Omental fat pad (tissue), 4 donors: Measurements from ENCODE around the gene IFITM5. TPM values are rescaled to one million over a fixed set of nuclear protein-coding genes. Genes with fewer than 3 reads are reported as not detected.
A peak's percentile ranks its signal among the peaks of the same experiment; 100 is the strongest.

Source experiments
- ATAC-seq: fragments of 150-250 bp; one replicate; pipeline ENCODE4 v1.9.1; 2016; ENCODE audit warnings: mild to moderate bottlenecking, moderate library complexity; ENCODE audit not compliant: low FRiP score
- DNase-seq: peaks from one replicate; pipeline ENCODE4 v3.0.0-alpha.2; 2019; ENCODE audit warnings: low spot score
- total RNA-seq, 4 donors: library from RNA; depleted of rRNA; stranded (reverse); fragments of >200 nt; gene quantifications; one replicate each; pipeline ENCODE4 v1.1.0, GENCODE V29; 2016
- TF ChIP-seq, protein P1 (sequence below), 3 donors: fragments of 450-650 bp; IDR thresholded peaks; one replicate each; pipeline ENCODE4 v1.5.1; 2016 to 2017; ENCODE audit warnings: antibody characterized with exemption in 3 of 3, mild to moderate bottlenecking in 3 of 3, moderate library complexity in 2 of 3

IFITM5 gene
- total RNA-seq, 4 donors from 2014 or later: not detected

DNA sequence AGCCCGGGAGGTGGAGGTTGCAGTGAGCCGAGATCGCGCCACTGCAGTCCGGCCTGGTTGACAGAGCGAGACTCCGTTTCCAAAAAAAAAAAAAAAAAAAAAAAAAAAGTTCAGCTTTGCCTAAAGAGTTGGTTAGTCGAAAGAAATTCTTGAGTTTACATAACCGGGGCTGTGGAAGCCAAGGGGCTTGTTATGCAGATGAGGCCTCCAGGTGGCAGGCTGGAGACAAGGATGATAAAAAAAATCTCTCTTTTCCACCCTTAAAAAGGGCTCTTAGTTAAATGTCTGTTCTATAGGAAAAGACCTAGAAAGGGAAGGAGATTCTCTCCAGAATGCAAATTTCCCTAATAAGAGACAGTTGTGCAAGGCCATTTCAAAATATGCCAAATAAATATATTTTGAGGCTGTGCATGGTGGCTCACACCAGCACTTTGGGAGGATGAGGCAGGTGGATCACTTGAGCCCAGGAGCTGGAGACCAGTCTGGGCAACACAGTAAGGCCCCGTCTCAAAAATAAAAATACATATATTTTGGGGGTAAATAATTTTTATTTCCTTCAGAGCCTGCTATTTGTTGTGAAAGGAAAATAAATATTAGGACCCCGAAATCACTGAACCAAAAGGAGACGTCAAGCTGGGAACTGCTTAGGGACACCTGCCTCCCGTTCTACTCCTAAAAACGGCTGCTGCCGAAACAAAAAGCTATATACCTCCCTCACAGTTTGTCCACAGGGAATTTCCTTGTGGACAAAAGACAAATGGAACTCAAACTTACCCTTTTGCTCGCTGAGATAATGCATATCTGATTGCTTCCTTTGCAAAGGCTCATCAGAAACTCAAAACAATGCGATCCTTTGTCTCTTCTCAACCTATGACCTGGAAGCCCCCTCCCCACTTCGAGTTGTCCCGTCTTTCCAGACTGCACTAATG, 5.9 kb upstream of the IFITM5 start:
- DNase-seq (peak; percentile 67), ATAC-seq (peak; percentile 37)
- TF ChIP-seq, protein P1, sequence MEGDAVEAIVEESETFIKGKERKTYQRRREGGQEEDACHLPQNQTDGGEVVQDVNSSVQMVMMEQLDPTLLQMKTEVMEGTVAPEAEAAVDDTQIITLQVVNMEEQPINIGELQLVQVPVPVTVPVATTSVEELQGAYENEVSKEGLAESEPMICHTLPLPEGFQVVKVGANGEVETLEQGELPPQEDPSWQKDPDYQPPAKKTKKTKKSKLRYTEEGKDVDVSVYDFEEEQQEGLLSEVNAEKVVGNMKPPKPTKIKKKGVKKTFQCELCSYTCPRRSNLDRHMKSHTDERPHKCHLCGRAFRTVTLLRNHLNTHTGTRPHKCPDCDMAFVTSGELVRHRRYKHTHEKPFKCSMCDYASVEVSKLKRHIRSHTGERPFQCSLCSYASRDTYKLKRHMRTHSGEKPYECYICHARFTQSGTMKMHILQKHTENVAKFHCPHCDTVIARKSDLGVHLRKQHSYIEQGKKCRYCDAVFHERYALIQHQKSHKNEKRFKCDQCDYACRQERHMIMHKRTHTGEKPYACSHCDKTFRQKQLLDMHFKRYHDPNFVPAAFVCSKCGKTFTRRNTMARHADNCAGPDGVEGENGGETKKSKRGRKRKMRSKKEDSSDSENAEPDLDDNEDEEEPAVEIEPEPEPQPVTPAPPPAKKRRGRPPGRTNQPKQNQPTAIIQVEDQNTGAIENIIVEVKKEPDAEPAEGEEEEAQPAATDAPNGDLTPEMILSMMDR (IDR thresholded peaks at IDR 0.05): no peak

- TF ChIP-seq, protein P1 (IDR thresholded peaks at IDR 0.05): no peak
- ATAC-seq: no peak
- no peak for DNase-seq
Measured at GRCh38 chr11:304061-304506, 4.8 kb upstream of the IFITM5 start.

DNA sequence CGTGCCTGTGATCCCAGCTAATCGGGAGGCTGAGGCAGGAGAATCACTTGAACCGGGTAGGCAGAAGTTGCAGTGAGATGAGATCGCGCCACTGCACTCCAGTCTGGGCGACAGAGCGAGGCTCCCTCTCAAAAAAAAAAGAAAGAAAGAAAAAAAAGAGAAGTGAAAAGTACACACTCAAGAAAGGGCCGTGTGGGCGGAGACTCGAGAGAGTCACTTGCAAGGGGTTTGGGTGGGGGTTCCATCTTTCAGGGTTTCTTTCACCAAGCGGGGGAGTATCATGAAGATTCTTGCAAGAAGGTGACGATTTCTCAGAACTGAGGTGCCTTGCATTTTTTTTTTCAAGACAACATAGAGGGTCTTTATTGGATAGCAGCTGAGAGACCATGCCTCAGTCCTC, 4.0 kb upstream of the IFITM5 start:
- TF ChIP-seq, protein P1 (IDR thresholded peaks at IDR 0.05): no peak
- DNase-seq (no peak), ATAC-seq (no peak)

- DNase-seq (no peak), ATAC-seq (no peak)
- TF ChIP-seq, protein P1 (IDR thresholded peaks at IDR 0.05): no peak
Measured at GRCh38 chr11:299951-300735, 817 bp upstream of the IFITM5 start.

GRCh38 chr11:298406-299065, 790 bp downstream of the IFITM5 start:
- TF ChIP-seq, protein P1 (IDR thresholded peaks at IDR 0.05): no peak
- no peak for ATAC-seq
- no peak for DNase-seq

GRCh38 chr11:297586-298405, 1.5 kb downstream of the IFITM5 start:
- no peak for ATAC-seq
- TF ChIP-seq, protein P1 (IDR thresholded peaks at IDR 0.05): no peak

More at GRCh38 chr11:297586-298405, 1.5 kb downstream of the IFITM5 start:
- DNase-seq: no peak
